ENCODE measurements around the gene APAF1. TPM values are rescaled to one million over a fixed set of nuclear protein-coding genes. Genes with fewer than 3 reads are reported as not detected.

APAF1 gene
- total RNA-seq, 4 donors from 2014 or later = 7.5 to 18.6 (median 8.5) TPM

DNA sequence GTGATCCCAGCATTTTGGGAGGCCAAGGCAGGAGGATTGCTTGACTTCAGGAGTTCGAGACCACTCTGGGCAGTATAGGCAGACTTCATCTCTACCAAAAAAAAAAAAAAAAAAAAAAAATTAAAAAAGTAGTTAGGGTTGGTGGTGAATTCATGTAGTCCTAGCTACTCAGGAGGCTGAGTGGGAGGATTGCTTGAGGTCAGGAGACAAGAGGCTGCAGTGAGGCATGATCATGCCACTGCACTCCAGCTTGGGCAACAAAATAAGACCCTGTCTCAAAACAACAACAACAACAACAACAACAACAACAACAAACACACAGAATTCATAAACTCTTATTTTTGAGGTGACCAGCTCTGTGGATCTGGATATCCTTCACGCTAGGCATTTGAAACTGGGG, 34.5 kb upstream of the APAF1 start:
- ATAC-seq = no peak
- no peak overlapping the region for H3K4me3 ChIP-seq
- no peaks in the 10 kb centered on the region for H3K4me1 ChIP-seq
- H3K27me3 ChIP-seq = no peaks in the 10 kb centered on the region
- no peak overlapping the region for H3K27ac ChIP-seq
- H3K9me3 ChIP-seq = no peaks in the 10 kb centered on the region
- TF ChIP-seq, protein P1, sequence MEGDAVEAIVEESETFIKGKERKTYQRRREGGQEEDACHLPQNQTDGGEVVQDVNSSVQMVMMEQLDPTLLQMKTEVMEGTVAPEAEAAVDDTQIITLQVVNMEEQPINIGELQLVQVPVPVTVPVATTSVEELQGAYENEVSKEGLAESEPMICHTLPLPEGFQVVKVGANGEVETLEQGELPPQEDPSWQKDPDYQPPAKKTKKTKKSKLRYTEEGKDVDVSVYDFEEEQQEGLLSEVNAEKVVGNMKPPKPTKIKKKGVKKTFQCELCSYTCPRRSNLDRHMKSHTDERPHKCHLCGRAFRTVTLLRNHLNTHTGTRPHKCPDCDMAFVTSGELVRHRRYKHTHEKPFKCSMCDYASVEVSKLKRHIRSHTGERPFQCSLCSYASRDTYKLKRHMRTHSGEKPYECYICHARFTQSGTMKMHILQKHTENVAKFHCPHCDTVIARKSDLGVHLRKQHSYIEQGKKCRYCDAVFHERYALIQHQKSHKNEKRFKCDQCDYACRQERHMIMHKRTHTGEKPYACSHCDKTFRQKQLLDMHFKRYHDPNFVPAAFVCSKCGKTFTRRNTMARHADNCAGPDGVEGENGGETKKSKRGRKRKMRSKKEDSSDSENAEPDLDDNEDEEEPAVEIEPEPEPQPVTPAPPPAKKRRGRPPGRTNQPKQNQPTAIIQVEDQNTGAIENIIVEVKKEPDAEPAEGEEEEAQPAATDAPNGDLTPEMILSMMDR (IDR thresholded peaks at IDR 0.05) = no peak
- no peak for TF ChIP-seq POLR2A (IDR thresholded peaks at IDR 0.05)
- peaks cover 0 to under 1% of the 10 kb centered on the region in 2 donors for H3K36me3 ChIP-seq
- 100% methylated on average over 2 of the region's 2 CpGs; no CpG with 5 or more reads in 1 of the 2 donors for WGBS, 2 donors (ENCODE audit: low coverage in 1 of 2)

DNA sequence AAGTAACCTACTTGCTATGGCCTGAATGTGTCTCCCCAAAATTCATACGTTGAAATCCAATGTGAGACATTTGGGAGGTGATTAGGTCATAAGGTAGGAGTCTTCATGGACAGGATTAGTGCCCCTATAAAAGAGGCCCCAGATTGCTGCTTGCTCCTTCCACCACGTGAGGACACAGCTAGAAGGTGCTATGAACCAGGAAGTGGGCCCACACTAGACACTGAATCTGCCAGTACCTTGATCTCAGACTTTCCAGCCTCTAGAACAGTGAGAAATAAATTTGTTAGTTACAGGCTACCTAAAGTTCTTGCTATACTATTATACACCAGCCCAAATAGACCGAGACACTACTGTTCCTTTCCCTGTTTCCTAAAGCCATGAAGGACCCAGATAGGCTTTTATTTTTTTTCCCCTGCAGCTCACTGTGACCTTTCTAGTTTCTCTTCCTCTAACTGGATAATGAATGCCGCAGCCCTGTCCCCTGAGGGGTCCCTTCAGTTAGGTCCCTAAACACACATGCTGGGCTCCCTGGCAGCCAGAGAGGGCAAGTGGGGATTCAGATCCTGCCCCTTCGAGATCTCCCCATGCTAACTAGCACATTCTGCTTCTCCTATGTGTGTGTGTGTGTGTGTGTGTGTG, 32.3 kb upstream of the APAF1 start:
- ATAC-seq = no peak
- H3K4me1 ChIP-seq = no peaks in the 10 kb centered on the region
- no peak overlapping the region for H3K27ac ChIP-seq
- 53 to 74% methylated on average over 4 to 5 of the region's 5 CpGs for WGBS, 2 donors (ENCODE audit: low coverage in 1 of 2)
- H3K9me3 ChIP-seq = no peaks in the 10 kb centered on the region
- H3K27me3 ChIP-seq = no peaks in the 10 kb centered on the region
- no peaks in the 10 kb centered on the region for H3K36me3 ChIP-seq
- no peak overlapping the region for H3K4me3 ChIP-seq
- TF ChIP-seq, protein P1 (IDR thresholded peaks at IDR 0.05) = no peak
- TF ChIP-seq POLR2A (IDR thresholded peaks at IDR 0.05) (no peak), EP300 (IDR thresholded peaks at IDR 0.05) (no peak), POLR2AphosphoS5 (IDR thresholded peaks at IDR 0.05) (no peak)

DNA sequence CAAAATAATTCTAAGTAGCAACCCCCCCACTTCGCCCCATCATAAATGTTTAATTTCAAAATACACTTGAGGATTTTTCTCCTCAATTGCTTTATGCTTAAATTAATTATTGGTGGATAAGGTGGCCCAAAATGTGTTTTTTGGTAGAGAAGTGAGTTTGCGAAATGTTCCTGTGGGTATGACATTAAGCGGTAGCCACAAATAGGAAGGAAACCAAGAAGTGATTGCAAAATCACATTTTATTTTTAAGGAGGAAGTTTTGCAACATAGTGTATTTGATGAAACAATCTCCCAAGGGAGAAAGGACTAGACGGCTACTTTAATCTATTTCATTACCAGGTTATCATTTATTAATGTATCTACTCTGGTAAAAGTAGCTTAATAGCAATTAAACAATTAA, 26.1 kb upstream of the APAF1 start:
- ATAC-seq = peak; percentile 79
- WGBS, 2 donors (ENCODE audit: low coverage in 1 of 2) = 73 to 78% methylated on average over 4 of the region's 4 CpGs
- Histone ChIP-seq H3K9me3 (no peaks in the 10 kb centered on the region), H3K27ac (no peak overlapping the region), H3K4me1 (no peaks in the 10 kb centered on the region), H3K4me3 (no peak overlapping the region), H3K27me3 (no peaks in the 10 kb centered on the region), H3K36me3 (no peaks in the 10 kb centered on the region)
- TF ChIP-seq POLR2AphosphoS5 (IDR thresholded peaks at IDR 0.05) (peak; percentile 9), EP300 (IDR thresholded peaks at IDR 0.05) (no peak)
- TF ChIP-seq, protein P1 (IDR thresholded peaks at IDR 0.05) = no peak

DNA sequence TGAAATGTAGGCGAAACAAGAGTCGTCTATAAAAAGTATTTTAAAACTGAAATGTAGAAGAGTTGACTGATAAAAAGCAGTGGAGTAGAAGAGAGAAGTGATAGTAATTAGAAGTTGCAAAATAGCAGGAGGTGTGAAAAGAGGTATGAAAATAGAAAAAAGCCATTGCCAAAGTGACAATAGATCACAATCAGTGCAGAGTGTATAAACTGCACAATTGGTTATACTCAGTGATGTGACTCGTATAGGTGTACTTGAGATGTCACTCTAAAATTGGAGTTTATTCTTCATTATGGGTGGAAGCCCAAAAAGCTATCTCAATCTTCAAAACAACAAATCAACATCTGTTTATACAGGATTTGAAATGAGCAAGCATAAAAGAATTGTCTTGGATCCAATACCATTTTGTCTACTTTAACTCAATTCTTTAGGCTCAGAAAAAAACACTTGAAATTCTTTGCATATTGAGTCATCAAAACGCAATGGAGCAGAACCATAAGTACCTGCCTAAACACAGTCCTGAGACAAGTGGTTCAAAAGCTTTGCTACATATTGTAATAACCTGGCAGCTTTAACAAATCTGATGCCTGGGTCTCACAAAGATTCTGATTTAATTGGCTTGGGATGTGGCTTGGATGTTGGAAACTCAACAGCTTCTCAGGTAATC, 9.3 kb upstream of the APAF1 start:
- TF ChIP-seq POLR2AphosphoS5 (IDR thresholded peaks at IDR 0.05) = no peak
- TF ChIP-seq POLR2A (IDR thresholded peaks at IDR 0.05) = no peak
- no peak for TF ChIP-seq EP300 (IDR thresholded peaks at IDR 0.05)
- TF ChIP-seq, protein P1 (IDR thresholded peaks at IDR 0.05) = no peak
- no peak overlapping the region for H3K27ac ChIP-seq
- H3K9me3 ChIP-seq = no peaks in the 10 kb centered on the region
- H3K4me1 ChIP-seq = no peaks in the 10 kb centered on the region
- no peak overlapping the region for H3K4me3 ChIP-seq
- ATAC-seq = no peak
- no peaks in the 10 kb centered on the region for H3K27me3 ChIP-seq
- WGBS, 2 donors (ENCODE audit: low coverage in 1 of 2) = 38 to 75% methylated on average over 2 to 4 of the region's 4 CpGs
- H3K36me3 ChIP-seq = no peaks in the 10 kb centered on the region

DNA sequence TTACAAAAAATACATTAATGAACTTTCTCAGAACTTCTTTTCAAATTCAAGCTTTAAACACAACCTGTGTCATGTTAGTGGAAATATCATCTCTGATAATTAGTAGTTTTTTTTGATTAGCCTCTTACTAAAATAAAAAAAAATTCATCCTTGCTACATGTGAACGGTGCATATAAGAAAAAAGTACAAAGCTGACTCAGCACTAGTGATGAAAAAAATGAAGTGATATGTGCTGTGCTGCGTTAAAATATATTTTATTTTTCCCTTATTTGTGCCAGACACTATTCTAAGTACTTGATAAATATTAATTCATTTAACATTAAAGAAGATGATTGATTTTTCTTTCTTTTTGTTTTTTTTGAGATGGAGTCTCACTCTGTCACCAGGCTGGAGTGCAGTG, 8.0 kb upstream of the APAF1 start:
- Histone ChIP-seq H3K9me3 (no peaks in the 10 kb centered on the region), H3K27ac (no peak overlapping the region), H3K4me3 (no peak overlapping the region), H3K27me3 (no peaks in the 10 kb centered on the region), H3K4me1 (no peaks in the 10 kb centered on the region), H3K36me3 (no peaks in the 10 kb centered on the region)
- TF ChIP-seq, protein P1 (IDR thresholded peaks at IDR 0.05) = no peak
- no peak for TF ChIP-seq POLR2AphosphoS5 (IDR thresholded peaks at IDR 0.05)
- no peak for TF ChIP-seq POLR2A (IDR thresholded peaks at IDR 0.05)
- TF ChIP-seq EP300 (IDR thresholded peaks at IDR 0.05) = no peak
- WGBS, 2 donors (ENCODE audit: low coverage in 1 of 2) = 82 to 83% methylated on average over 2 of the region's 2 CpGs
- no peak for ATAC-seq

Measured in gastroesophageal sphincter (tissue), 4 donors.